Endothelial cell of umbilical vein (primary cell): ENCODE results near the gene KCNK1.

Source experiments
- POLR2A ChIP-seq: IDR thresholded peaks from 2 replicates; pipeline ENCODE4 v1.6.1; 2012; ENCODE audit warnings: low read depth, mild to moderate bottlenecking, control low read depth, low read length
- TF ChIP-seq, protein P1 (sequence below), 2 donors: IDR thresholded peaks; 1 replicate in 1 of 2; 2 replicates in 1 of 2; pipeline ENCODE4 v1.5.1; 2011; ENCODE audit warnings: low read length in 2 of 2, mild to moderate bottlenecking in 2 of 2, moderate library complexity in 2 of 2, control low read depth in 1 of 2, inconsistent platforms in 1 of 2, low read depth in 1 of 2; ENCODE audit not compliant: insufficient read depth in 1 of 2; ENCODE audit errors: extremely low read depth in 1 of 2

- TF ChIP-seq, protein P1, sequence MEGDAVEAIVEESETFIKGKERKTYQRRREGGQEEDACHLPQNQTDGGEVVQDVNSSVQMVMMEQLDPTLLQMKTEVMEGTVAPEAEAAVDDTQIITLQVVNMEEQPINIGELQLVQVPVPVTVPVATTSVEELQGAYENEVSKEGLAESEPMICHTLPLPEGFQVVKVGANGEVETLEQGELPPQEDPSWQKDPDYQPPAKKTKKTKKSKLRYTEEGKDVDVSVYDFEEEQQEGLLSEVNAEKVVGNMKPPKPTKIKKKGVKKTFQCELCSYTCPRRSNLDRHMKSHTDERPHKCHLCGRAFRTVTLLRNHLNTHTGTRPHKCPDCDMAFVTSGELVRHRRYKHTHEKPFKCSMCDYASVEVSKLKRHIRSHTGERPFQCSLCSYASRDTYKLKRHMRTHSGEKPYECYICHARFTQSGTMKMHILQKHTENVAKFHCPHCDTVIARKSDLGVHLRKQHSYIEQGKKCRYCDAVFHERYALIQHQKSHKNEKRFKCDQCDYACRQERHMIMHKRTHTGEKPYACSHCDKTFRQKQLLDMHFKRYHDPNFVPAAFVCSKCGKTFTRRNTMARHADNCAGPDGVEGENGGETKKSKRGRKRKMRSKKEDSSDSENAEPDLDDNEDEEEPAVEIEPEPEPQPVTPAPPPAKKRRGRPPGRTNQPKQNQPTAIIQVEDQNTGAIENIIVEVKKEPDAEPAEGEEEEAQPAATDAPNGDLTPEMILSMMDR (IDR thresholded peaks at IDR 0.05; ENCODE audit: extremely low read depth in 1 of 2, insufficient read depth in 1 of 2, low read depth in 1 of 2, low read length in 2 of 2): no peak
- no peak for TF ChIP-seq POLR2A
Observed at GRCh38 chr1:233673947-233674431, 60.1 kb downstream of the KCNK1 start.
